Transverse colon (tissue), 4 donors: ENCODE results near the gene RAB35. TPM values are rescaled to one million over a fixed set of nuclear protein-coding genes. Genes with fewer than 3 reads are reported as not detected.

Source experiments
- DNase-seq: peaks from one replicate; pipeline ENCODE4 v3.0.0-alpha.2; 2019
- H3K27ac ChIP-seq, 4 donors: fragments of 200-600 bp; sonication (generic); 2 replicates each; pipeline ENCODE4 v1.5.1; 2016 to 2018; ENCODE audit warnings: inconsistent platforms in 4 of 4
- H3K27me3 ChIP-seq: fragments of 200-600 bp; sonication (generic); 2 replicates; pipeline ENCODE4 v1.5.1; 2017; ENCODE audit warnings: inconsistent platforms
- H3K36me3 ChIP-seq, 4 donors: fragments of 200-600 bp; sonication (generic); 2 replicates each; pipeline ENCODE4 v1.5.1; 2017 to 2019; ENCODE audit warnings: inconsistent platforms in 4 of 4
- H3K4me1 ChIP-seq, 4 donors: fragments of 200-600 bp; sonication (generic); 2 replicates each; pipeline ENCODE4 v1.5.1; 2017 to 2020; ENCODE audit warnings: inconsistent platforms in 4 of 4
- H3K4me3 ChIP-seq, 4 donors: fragments of 200-600 bp; sonication (generic); 1 replicate in 1 of 4; 2 replicates in 3 of 4; pipeline versions ENCODE4 v1.5.1 to v1.6.1; 2017 to 2019; ENCODE audit warnings: inconsistent platforms in 4 of 4
- H3K9me3 ChIP-seq, 2 donors: fragments of 200-600 bp; sonication (generic); 2 replicates each; pipeline ENCODE4 v1.5.1; 2017 to 2019; ENCODE audit warnings: inconsistent platforms in 2 of 2
- EP300 ChIP-seq: sonication (generic); formaldehyde crosslinking; IDR thresholded peaks from one replicate; pipeline ENCODE4 v1.6.1; 2017; ENCODE audit warnings: antibody characterized with exemption, low read depth
- POLR2A ChIP-seq: fragments of 450-650 bp; IDR thresholded peaks from one replicate; pipeline ENCODE4 v1.6.1; 2016; ENCODE audit warnings: antibody characterized with exemption, mild to moderate bottlenecking, moderate library complexity
- POLR2AphosphoS5 ChIP-seq, 3 donors: sonication (generic); formaldehyde crosslinking; IDR thresholded peaks; one replicate each; pipeline ENCODE4 v1.6.1; 2016; ENCODE audit warnings: antibody characterized with exemption in 3 of 3
- WGBS, 2 donors: methylation state at CpG; one replicate each; pipeline ENCODE4 v1.1.5; 2018; ENCODE audit warnings: low coverage in 1 of 2; 5-methylcytosine and 5-hydroxymethylcytosine counted together
- in situ Hi-C, 4 donors: fragments of 200-750 bp; cut with MboI; loops; one replicate each; pipeline versions ENCODE4 v1.15.0 to v1.15.1; 2017; ENCODE audit warnings: low sequenced_read_pairs in 3 of 4, low pct_ligation_motif_present in 1 of 4, low pct_unique_long_range_greater_than_20kb in 1 of 4
- intact Hi-C: fragments of 100-400 bp; cut with DNase I; formaldehyde crosslinking; loops from one replicate; pipeline ENCODE4 v1.15.1; 2023; ENCODE audit warnings: low total_unique reads
- total RNA-seq, 4 donors: library from RNA; depleted of rRNA; stranded (reverse); fragments of >200 nt; gene quantifications; one replicate each; pipeline ENCODE4 v1.1.0, GENCODE V29; 2016
- TF ChIP-seq, protein P1 (sequence below), 5 experiments: fragments of 200-600 bp in 3 of 5; fragments of 450-650 bp in 2 of 5; sonication (generic) in 3 of 5; IDR thresholded peaks; 1 replicate in 2 of 5; 2 replicates in 3 of 5; pipeline ENCODE4 v1.5.1; 2016 to 2017; ENCODE audit warnings: antibody characterized with exemption in 5 of 5, inconsistent platforms in 3 of 5, mild to moderate bottlenecking in 2 of 5, moderate library complexity in 1 of 5

The RAB35 gene
- total RNA-seq, 4 donors from 2014 or later: 16.9 to 26.2 (median 22.2) TPM

GRCh38 chr12:120103044-120103338 is 13.6 kb downstream of the RAB35 start:
- no peaks in the 10 kb centered on the region for H3K9me3 ChIP-seq
- DNase-seq: no peak
- no peak overlapping the region for H3K27ac ChIP-seq
- intact Hi-C loops: no loop called here
- TF ChIP-seq POLR2A (no peak), EP300 (no peak), POLR2AphosphoS5 (IDR thresholded peaks at IDR 0.05) (no peak)
- TF ChIP-seq, protein P1, sequence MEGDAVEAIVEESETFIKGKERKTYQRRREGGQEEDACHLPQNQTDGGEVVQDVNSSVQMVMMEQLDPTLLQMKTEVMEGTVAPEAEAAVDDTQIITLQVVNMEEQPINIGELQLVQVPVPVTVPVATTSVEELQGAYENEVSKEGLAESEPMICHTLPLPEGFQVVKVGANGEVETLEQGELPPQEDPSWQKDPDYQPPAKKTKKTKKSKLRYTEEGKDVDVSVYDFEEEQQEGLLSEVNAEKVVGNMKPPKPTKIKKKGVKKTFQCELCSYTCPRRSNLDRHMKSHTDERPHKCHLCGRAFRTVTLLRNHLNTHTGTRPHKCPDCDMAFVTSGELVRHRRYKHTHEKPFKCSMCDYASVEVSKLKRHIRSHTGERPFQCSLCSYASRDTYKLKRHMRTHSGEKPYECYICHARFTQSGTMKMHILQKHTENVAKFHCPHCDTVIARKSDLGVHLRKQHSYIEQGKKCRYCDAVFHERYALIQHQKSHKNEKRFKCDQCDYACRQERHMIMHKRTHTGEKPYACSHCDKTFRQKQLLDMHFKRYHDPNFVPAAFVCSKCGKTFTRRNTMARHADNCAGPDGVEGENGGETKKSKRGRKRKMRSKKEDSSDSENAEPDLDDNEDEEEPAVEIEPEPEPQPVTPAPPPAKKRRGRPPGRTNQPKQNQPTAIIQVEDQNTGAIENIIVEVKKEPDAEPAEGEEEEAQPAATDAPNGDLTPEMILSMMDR (IDR thresholded peaks at IDR 0.05): no peak
- H3K36me3 ChIP-seq: peaks cover 0 to 14% (median 3%) of the 10 kb centered on the region in 4 donors
- in situ Hi-C loops: no loop called here
- WGBS, 2 donors: 92% methylated on average over 10 of the region's 11 CpGs; no CpG with 5 or more reads in 1 of the 2 donors
- H3K4me1 ChIP-seq: peaks cover 17 to 33% (median 22%) of the 10 kb centered on the region in 4 donors
- no peaks in the 10 kb centered on the region for H3K27me3 ChIP-seq
- no peak overlapping the region for H3K4me3 ChIP-seq

DNA sequence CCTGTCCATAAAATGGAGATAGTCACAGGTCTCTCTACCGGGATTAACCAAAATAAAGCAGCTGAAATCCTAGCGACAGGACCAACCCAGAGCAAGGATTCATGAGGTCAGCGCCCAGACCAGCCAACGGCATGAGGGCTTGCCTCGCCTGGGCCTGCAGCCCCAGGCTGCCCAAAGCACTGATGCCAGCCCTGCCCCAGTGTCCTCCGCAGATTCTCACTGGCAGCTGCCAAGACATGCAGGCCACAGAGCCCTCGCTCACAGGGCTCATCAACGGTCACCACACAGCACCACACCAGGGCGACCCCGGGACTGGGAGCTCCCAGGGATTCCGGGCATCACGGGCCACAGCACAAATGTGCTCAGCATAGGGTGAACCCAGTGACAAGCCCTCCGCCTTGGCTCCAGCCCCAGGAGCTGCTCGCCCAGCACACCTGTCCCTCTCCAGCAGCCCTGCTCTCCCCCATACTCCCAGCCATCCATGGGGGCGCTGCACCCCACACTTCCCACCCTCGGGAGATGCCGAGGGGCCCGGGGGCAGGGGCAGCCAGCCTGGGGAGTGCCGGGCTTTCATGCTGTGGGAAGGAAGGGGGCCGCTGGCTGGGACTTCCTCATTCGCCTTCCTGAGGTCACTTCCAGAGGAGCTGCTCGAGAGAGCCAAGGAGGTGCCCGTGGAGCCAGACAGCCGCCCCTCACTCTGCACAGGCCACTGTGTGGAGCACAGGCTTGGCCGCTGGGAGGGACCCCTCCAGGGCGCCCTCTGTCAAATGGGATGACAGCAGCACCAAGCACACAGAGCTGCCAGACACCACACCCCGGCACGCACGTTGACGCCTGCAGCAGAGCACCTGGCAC is 14.1 kb downstream of the RAB35 start:
- in situ Hi-C loops: no loop called here
- intact Hi-C loops: no loop called here
- H3K4me3 ChIP-seq: no peak overlapping the region
- peak overlapping the region in 1 of 4 donors; percentile 55 for H3K27ac ChIP-seq
- H3K9me3 ChIP-seq: no peaks in the 10 kb centered on the region
- no peaks in the 10 kb centered on the region for H3K27me3 ChIP-seq
- peaks cover 0 to 14% (median 3%) of the 10 kb centered on the region in 4 donors for H3K36me3 ChIP-seq
- no peak for DNase-seq
- 91% methylated on average over 24 of the region's 30 CpGs; no CpG with 5 or more reads in 1 of the 2 donors for WGBS, 2 donors
- TF ChIP-seq, protein P1 (IDR thresholded peaks at IDR 0.05): no peak
- TF ChIP-seq POLR2A: no peak
- no peak for TF ChIP-seq POLR2AphosphoS5 (IDR thresholded peaks at IDR 0.05)
- no peak for TF ChIP-seq EP300
- peaks cover 17 to 33% (median 22%) of the 10 kb centered on the region in 4 donors for H3K4me1 ChIP-seq

- WGBS, 2 donors: 59 to 85% methylated on average over 5 to 9 of the region's 13 CpGs
- Histone ChIP-seq H3K27me3 (no peaks in the 10 kb centered on the region), H3K36me3 (peaks cover 0 to 19% (median 7%) of the 10 kb centered on the region in 4 donors), H3K27ac (peak overlapping the region in 3 of 4 donors; percentile 27 to 55 (median 46)), H3K9me3 (no peaks in the 10 kb centered on the region), H3K4me3 (no peak overlapping the region), H3K4me1 (peaks cover 17 to 33% (median 22%) of the 10 kb centered on the region in 4 donors)
- intact Hi-C loops (no loop called here), in situ Hi-C loops (no loop called here)
- TF ChIP-seq POLR2AphosphoS5 (IDR thresholded peaks at IDR 0.05) (no peak), POLR2A (no peak), EP300 (no peak)
- TF ChIP-seq, protein P1 (IDR thresholded peaks at IDR 0.05): no peak
- DNase-seq: no peak
Measured at GRCh38 chr12:120101617-120102016, 14.9 kb downstream of the RAB35 start.

- TF ChIP-seq, protein P1 (IDR thresholded peaks at IDR 0.05): no peak
- TF ChIP-seq EP300 (no peak), POLR2A (no peak), POLR2AphosphoS5 (IDR thresholded peaks at IDR 0.05) (no peak)
- intact Hi-C loops (no loop called here), in situ Hi-C loops (no loop called here)
- no peak overlapping the region for H3K4me3 ChIP-seq
- no peaks in the 10 kb centered on the region for H3K9me3 ChIP-seq
- peak overlapping the region in 3 of 4 donors; percentile 27 to 55 (median 46) for H3K27ac ChIP-seq
- WGBS, 2 donors: 67% methylated on average over 11 of the region's 11 CpGs; no CpG with 5 or more reads in 1 of the 2 donors
- H3K27me3 ChIP-seq: no peaks in the 10 kb centered on the region
- peaks cover 0 to 21% (median 10%) of the 10 kb centered on the region in 4 donors for H3K36me3 ChIP-seq
- H3K4me1 ChIP-seq: peaks cover 17 to 33% (median 22%) of the 10 kb centered on the region in 4 donors
- DNase-seq: peak; percentile 37
Measured at GRCh38 chr12:120101182-120101581, 15.4 kb downstream of the RAB35 start.
